SU-DHL-6 (cell line): ENCODE measurements around the gene SGK1.

Source experiments
- EZH2phosphoT487 ChIP-seq: fragments of 200-600 bp; sonication (generic), shearing (Covaris generic); conservative IDR thresholded peaks from 2 replicates; pipeline ENCODE4 v1.6.1; 2018; ENCODE audit warnings: mild to moderate bottlenecking, antibody characterized with exemption, low read length, moderate library complexity, mixed read lengths
- TF ChIP-seq, protein P1 (sequence below): fragments of 200-600 bp; sonication (generic); IDR thresholded peaks from one replicate; pipeline ENCODE4 v1.5.1; 2017; ENCODE audit warnings: antibody characterized with exemption, mild to moderate bottlenecking, low read length, moderate library complexity; ENCODE audit not compliant: insufficient read depth, poor library complexity, severe bottlenecking

- no peak for TF ChIP-seq EZH2phosphoT487
- TF ChIP-seq, protein P1, sequence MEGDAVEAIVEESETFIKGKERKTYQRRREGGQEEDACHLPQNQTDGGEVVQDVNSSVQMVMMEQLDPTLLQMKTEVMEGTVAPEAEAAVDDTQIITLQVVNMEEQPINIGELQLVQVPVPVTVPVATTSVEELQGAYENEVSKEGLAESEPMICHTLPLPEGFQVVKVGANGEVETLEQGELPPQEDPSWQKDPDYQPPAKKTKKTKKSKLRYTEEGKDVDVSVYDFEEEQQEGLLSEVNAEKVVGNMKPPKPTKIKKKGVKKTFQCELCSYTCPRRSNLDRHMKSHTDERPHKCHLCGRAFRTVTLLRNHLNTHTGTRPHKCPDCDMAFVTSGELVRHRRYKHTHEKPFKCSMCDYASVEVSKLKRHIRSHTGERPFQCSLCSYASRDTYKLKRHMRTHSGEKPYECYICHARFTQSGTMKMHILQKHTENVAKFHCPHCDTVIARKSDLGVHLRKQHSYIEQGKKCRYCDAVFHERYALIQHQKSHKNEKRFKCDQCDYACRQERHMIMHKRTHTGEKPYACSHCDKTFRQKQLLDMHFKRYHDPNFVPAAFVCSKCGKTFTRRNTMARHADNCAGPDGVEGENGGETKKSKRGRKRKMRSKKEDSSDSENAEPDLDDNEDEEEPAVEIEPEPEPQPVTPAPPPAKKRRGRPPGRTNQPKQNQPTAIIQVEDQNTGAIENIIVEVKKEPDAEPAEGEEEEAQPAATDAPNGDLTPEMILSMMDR: no peak
Observed at GRCh38 chr6:134183844-134184243, 134.1 kb downstream of the SGK1 start.
